HepG2 (cell line): ENCODE data around the gene ARG2. TPM values are rescaled to one million over a fixed set of nuclear protein-coding genes. Genes with fewer than 3 reads are reported as not detected.

ENCODE experiments used
- BHLHE40 ChIP-seq: IDR thresholded peaks from 2 replicates; pipeline ENCODE4 v1.6.1; 2011; ENCODE audit warnings: low read length, improper control_type of control experiment
- CREB1 ChIP-seq, 2 experiments: fragments of 450-650 bp in 1 of 2; IDR thresholded peaks; 2 replicates each; pipeline ENCODE4 v1.6.1; 2016 to 2017; ENCODE audit warnings: control low read depth in 1 of 2, mild to moderate bottlenecking in 1 of 2, missing compliant biosample characterization in 1 of 2, missing genetic modification characterization in 1 of 2
- GZF1 ChIP-seq: sonication (generic); formaldehyde crosslinking; IDR thresholded peaks from 2 replicates; pipeline ENCODE4 v1.5.1; 2020; ENCODE audit warnings: mild to moderate bottlenecking, missing genetic modification reagents
- KAT7 ChIP-seq: IDR thresholded peaks from 2 replicates; pipeline ENCODE4 v1.6.1; 2018; ENCODE audit warnings: borderline replicate concordance, missing compliant biosample characterization
- KDM5B ChIP-seq: sonication (generic); formaldehyde crosslinking; IDR thresholded peaks from 2 replicates; pipeline ENCODE4 v1.4.0; 2020; ENCODE audit warnings: missing genetic modification reagents, mild to moderate bottlenecking, borderline replicate concordance
- KDM6A ChIP-seq: IDR thresholded peaks from 2 replicates; pipeline ENCODE4 v1.6.1; 2016; ENCODE audit warnings: low read depth
- RARA ChIP-seq: IDR thresholded peaks from 2 replicates; pipeline ENCODE4 v1.6.1; 2016; ENCODE audit warnings: missing genetic modification reagents, missing compliant biosample characterization
- SOX13 ChIP-seq, 3 experiments: fragments of 450-650 bp in 1 of 3; sonication (generic) in 1 of 3; formaldehyde crosslinking in 1 of 3; IDR thresholded peaks in 2 of 3; conservative IDR thresholded peaks in 1 of 3; 2 replicates each; pipeline versions ENCODE4 v1.5.0 to v1.6.1; 2016 to 2020; ENCODE audit warnings: antibody characterized with exemption in 1 of 3, mild to moderate bottlenecking in 1 of 3, missing compliant biosample characterization in 1 of 3, missing genetic modification reagents in 1 of 3, moderate library complexity in 1 of 3
- SPEN ChIP-seq: sonication (generic); formaldehyde crosslinking; IDR thresholded peaks from 2 replicates; pipeline ENCODE4 v1.5.1; 2020; ENCODE audit warnings: low read depth, mild to moderate bottlenecking, missing genetic modification reagents
- TEAD2 ChIP-seq: sonication (generic); formaldehyde crosslinking; IDR thresholded peaks from 2 replicates; pipeline ENCODE4 v1.9.0; 2021; ENCODE audit warnings: missing genetic modification reagents
- TFDP1 ChIP-seq: IDR thresholded peaks from 2 replicates; pipeline ENCODE4 v1.6.1; 2016; ENCODE audit warnings: missing compliant biosample characterization, missing genetic modification reagents, borderline replicate concordance
- YY1 ChIP-seq: IDR thresholded peaks from 2 replicates; pipeline ENCODE4 v1.6.1; 2011; ENCODE audit warnings: low read length, low read depth, moderate library complexity, mild to moderate bottlenecking; ENCODE audit not compliant: insufficient read depth, insufficient replicate concordance
- ZBTB10 ChIP-seq: sonication (generic); formaldehyde crosslinking; IDR thresholded peaks from 2 replicates; pipeline ENCODE4 v1.4.0; 2020; ENCODE audit warnings: missing genetic modification reagents, borderline replicate concordance
- ZBTB25 ChIP-seq: IDR thresholded peaks from 2 replicates; pipeline ENCODE4 v1.6.1; 2018; ENCODE audit warnings: missing genetic modification reagents
- ZBTB34 ChIP-seq: sonication (generic); formaldehyde crosslinking; IDR thresholded peaks from 2 replicates; pipeline ENCODE4 v1.8.0; 2022; ENCODE audit warnings: mild to moderate bottlenecking, missing genetic modification reagents
- ZFYVE20 ChIP-seq: sonication (generic); formaldehyde crosslinking; IDR thresholded peaks from 2 replicates; pipeline ENCODE4 v1.8.0; 2023; ENCODE audit warnings: low read depth, mild to moderate bottlenecking, moderate library complexity, missing genetic modification reagents, borderline replicate concordance
- ZKSCAN1 ChIP-seq: fragments of 150-350 bp; IDR thresholded peaks from 2 replicates; pipeline ENCODE4 v1.6.1; 2014; ENCODE audit warnings: low read length
- ZNF138 ChIP-seq: sonication (generic); formaldehyde crosslinking; IDR thresholded peaks from 2 replicates; pipeline ENCODE4 v1.5.0; 2020; ENCODE audit warnings: mild to moderate bottlenecking, low read depth, missing genetic modification reagents
- ZNF562 ChIP-seq: sonication (generic); formaldehyde crosslinking; IDR thresholded peaks from 2 replicates; pipeline ENCODE4 v1.8.0; 2022; ENCODE audit warnings: missing genetic modification reagents, borderline replicate concordance
- ZNF652 ChIP-seq: IDR thresholded peaks from 2 replicates; pipeline ENCODE4 v1.6.1; 2016; ENCODE audit warnings: low read depth, borderline replicate concordance
- ZNF704 ChIP-seq: sonication (generic); formaldehyde crosslinking; IDR thresholded peaks from 2 replicates; pipeline ENCODE4 v1.8.1; 2023; ENCODE audit warnings: mild to moderate bottlenecking, inconsistent platforms, moderate library complexity, missing genetic modification reagents, borderline replicate concordance
- polyA plus RNA-seq, 8 experiments: library from polyadenylated mRNA; depleted of rRNA in 3 of 8; stranded (reverse) in 7 of 8; unstranded in 1 of 8; fragments of >200 nt; fragmentation: Illumina TruSeq in 4 of 8; extraction: Trizol in 4 of 8; gene quantifications; 2 replicates each; pipeline versions ENCODE4 v1.2.1 to v1.2.3, GENCODE V29; 2011 to 2016; ENCODE audit warnings: low read depth in 4 of 8, missing spikeins in 1 of 8, mixed read lengths in 1 of 8; ENCODE audit not compliant: insufficient read depth in 1 of 8
- total RNA-seq, 5 experiments: library from RNA; depleted of rRNA; stranded (reverse); fragments of >200 nt; fragmentation: Illumina TruSeq; extraction: Trizol; gene quantifications; 2 replicates each; pipeline ENCODE4 v1.2.3, GENCODE V29; 2016; ENCODE audit warnings: low read depth in 1 of 5

ARG2 gene
- total and polyA plus RNA-seq, 2 of the 13 experiments (the other 11 are each of a cell fraction or from before 2014, with no cell fraction given), result 37.5 to 73.6 TPM

GRCh38 chr14:67674480-67675218 lies 54.9 kb downstream of the ARG2 start, which contains the start of gene VTI1B (continued):
- TF ChIP-seq ZBTB25 (CRISPR knock-in tag), result no peak
- TF ChIP-seq BHLHE40, result no peak
- peak; percentile 75 for TF ChIP-seq SPEN (CRISPR knock-in tag)
- TF ChIP-seq ZNF652 (CRISPR knock-in tag), result no peak
- TF ChIP-seq ZBTB10 (CRISPR knock-in tag), result no peak
- no peak for TF ChIP-seq ZNF562 (CRISPR knock-in tag)
- TF ChIP-seq TEAD2 (CRISPR knock-in tag), result no peak
- TF ChIP-seq KDM6A (CRISPR knock-in tag), result no peak
- TF ChIP-seq CREB1 (IDR thresholded peaks at IDR 0.05), result no peak
- TF ChIP-seq CREB1 (CRISPR knock-in tag; IDR thresholded peaks at IDR 0.05), result no peak
- peak; percentile 33; the same call in 1 of the 2 replicates for TF ChIP-seq TFDP1 (CRISPR knock-in tag)
- TF ChIP-seq ZBTB34 (CRISPR knock-in tag), result 0 out of 2 replicates have a peak, but pooled peaks have one; percentile 26
- peak; percentile 92; the same call in 1 of the 2 replicates for TF ChIP-seq KAT7 (CRISPR knock-in tag)
- no peak for TF ChIP-seq SOX13 (IDR thresholded peaks at IDR 0.05)
- TF ChIP-seq SOX13 (CRISPR knock-in tag; conservative IDR thresholded peaks at IDR 0.05 in 1 of 2, IDR thresholded peaks at IDR 0.05 in 1 of 2), result no peak
- TF ChIP-seq KDM5B (CRISPR knock-in tag), result no peak
- no peak for TF ChIP-seq RARA (CRISPR knock-in tag)
- TF ChIP-seq ZNF138, result no peak
- TF ChIP-seq ZKSCAN1, result no peak
- TF ChIP-seq ZNF704, result peak; percentile 85; the same call in 1 of the 2 replicates
- no peak for TF ChIP-seq GZF1 (CRISPR knock-in tag)
- peak; percentile 59 for TF ChIP-seq YY1
- TF ChIP-seq ZFYVE20, result no peak
